ENCODE results near the gene VAV1.
"Not testable (repeated sequence)": the region's sequence is repeated elsewhere in the genome, so short reads cannot be mapped to it uniquely, and the experiment has no call there.

Gene VAV1

DNA sequence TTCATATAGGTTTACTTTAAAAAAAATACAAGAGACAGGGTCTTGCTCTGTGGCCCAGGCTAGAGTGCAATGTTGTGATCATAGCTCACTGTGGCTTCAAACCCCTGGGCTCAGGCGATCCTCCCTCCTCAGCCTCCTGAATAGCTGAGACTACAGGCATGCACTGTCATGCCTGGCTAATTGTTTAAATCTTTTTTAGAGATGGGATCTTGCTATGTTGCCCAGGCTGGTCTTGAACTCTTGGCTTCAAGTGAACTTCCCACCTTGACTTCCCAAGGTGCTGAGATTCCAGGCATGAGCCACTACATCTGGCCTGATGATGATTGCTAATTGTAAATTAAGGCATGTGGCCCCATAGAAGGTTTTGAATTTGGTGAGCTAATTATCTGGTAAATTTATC is 79.5 kb downstream of the VAV1 start:
- no peak for DNase-seq

DNA sequence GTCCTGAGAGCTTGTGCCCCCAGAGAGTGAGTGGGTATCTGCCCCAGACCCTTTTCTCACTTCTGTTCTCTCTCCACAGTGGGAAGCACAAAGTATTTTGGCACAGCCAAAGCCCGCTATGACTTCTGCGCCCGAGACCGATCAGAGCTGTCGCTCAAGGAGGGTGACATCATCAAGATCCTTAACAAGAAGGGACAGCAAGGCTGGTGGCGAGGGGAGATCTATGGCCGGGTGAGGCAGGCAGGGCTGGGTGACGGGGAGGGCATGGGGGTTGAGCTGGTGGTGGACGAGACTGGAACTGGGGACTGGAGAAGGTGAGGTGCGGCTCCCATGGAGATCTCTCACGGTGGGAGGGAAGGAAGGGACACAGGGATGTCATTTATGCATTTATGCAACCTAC is 81.4 kb downstream of the VAV1 start:
- no peak for DNase-seq

DNA sequence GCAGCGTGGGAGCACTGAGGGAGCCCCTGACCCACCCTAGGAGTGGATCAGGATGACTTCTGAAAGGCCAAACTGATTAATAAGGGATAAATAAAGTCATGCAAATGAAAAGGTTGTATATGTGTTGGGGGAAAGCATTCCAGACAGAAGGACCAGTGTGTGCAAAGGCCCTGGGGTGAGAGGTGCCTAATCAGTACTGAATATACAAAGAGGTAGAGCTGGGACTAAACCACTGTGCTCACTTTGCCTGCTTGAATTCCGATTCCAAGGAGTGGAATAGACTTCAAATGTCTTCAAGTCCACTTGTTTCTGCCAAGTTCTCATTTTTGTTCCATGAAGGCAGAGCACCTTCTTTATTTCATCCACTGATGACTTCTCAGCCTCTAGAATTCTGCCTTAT is 82.2 kb downstream of the VAV1 start:
- DNase-seq = no peak

DNA sequence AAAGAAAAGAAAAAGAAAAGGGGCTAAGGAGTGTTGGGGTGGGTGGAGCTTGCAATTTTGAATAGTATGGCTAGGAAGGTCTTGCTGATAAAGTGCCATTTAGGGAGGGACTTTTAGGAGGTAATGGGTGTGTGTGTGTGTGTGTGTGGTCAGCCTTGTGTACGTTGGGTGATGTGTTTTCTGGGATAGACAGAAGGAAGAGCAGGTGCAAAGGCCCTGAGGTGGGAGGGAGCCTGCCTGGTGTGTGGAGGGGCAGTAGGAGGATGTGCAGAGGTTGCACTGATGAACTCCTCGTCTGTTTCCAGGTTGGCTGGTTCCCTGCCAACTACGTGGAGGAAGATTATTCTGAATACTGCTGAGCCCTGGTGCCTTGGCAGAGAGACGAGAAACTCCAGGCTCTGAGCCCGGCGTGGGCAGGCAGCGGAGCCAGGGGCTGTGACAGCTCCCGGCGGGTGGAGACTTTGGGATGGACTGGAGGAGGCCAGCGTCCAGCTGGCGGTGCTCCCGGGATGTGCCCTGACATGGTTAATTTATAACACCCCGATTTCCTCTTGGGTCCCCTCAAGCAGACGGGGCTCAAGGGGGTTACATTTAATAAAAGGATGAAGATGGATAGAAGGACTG is 84.4 kb downstream of the VAV1 start:
- DNase-seq = no peak

DNA sequence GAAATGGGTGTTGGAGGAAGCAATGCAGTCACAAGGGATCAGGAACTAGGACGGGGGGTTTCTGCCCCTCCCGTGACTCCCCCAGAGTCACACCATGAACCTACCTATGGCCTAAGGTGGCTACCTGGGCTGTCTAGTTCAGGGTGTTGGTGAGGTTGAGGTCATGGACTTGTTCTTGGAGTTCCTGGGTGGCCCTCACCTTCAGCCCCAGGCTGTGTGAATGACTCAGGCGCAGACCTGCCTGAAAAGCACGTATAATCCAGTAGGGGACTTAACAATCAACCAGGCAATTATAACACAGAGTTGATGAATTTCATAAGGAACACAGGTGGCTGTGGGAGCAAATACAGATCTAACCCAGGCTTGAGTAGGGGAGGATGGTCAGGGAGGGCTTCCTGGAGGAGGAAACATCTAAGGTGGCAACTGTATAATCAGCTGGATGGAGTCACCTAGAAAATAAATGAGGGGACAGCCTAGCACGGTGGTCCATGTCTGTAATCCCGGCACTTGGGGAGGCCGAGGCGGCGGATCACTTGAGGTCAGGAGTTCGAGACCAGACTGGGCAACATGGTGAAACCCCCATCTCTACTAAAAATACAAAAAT is 89.3 kb downstream of the VAV1 start:
- no peak for DNase-seq

DNA sequence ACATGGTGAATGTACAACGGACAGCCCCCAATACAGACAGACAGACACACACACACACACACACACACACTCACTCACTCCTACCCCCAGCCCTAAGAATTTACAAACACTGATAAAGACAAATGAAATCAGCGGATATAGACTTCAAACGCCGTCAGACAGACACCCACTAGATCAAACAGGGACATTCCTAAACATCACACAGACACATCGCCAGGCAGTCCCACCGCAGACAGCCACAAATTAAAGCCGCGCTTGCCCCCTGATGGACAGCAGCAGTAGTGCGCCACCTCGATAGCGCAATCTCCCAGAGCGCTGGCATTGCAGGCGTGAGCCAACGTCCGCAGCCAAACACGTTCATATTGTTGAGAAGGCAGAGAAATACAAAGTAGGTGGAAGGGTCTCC is 90.2 kb downstream of the VAV1 start:
- DNase-seq = peak; percentile 79

DNA sequence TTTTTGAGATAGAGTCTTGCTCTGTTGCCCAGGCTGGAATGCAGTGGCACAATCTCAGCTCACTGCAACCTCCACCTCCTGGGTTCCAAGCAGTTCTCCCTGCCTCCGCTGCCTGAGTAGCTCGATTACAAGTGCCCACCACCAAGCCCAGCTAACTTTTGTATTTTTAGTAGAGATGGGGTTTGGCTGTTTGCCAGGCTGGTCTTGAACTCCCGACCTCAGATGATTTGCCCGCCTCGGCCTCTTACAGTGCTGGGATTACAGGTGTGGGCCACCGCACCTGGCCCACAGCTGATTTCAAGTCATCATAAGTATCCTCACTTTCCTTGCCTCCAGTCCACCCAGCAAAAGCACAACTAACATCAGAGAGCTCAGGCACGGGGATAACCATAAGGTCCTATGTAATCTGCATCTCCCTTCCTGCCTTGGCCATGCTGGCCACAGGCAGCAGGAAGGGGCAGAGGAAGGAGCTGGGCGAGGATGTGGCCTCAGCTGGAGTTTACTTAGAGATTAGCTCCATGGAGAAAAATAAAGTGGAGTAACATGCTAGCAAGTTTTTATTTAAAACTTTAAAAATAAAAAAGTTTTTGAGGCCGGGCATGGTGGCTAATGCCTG is 91.9 kb downstream of the VAV1 start:
- DNase-seq = no peak

- no peak for DNase-seq
Observed at GRCh38 chr19:6865849-6866248, 93.3 kb downstream of the VAV1 start.

DNA sequence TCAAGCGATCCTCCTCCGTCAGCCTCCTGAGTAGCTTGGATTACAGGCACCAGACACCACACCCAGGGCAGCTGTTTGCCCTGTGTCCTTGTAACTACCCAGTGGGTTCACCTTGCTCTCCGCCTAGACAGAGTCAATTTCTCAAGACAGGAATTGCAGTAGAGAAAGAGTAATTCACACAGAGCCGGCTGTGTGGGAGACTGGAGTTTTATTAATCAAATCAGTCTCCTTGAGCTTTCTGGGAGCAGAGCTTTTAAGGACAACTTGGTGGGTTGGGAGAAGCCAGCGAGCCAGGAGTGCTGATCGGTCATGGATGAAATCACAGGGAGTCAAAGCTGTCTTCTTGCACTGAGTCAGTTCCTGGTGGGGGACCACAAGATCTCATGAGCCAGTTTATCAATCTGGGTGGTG is 94.2 kb downstream of the VAV1 start:
- no peak for DNase-seq

DNA sequence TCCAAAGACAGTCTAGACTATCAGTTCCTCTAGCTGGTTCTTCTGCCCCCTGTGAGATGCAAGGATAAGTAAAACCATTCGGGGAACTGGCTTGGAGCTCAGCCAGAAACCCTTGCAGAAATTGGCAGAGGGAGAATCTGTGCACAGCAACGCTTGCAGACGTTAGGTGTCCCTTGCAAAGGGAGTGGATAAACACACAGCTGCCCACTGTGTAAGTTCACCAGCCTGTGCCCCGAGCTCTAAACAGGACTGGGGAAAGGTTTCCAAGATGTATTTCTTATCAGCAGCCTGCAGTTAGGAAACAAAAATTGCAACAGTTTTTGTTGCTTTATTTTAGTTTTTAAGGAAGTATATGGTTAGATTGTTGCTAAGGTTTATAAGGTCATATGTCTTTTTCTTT is 95.8 kb downstream of the VAV1 start:
- DNase-seq = no peak

GRCh38 chr19:6869151-6869882 is 96.8 kb downstream of the VAV1 start:
- not testable (repeated sequence) for DNase-seq

DNA sequence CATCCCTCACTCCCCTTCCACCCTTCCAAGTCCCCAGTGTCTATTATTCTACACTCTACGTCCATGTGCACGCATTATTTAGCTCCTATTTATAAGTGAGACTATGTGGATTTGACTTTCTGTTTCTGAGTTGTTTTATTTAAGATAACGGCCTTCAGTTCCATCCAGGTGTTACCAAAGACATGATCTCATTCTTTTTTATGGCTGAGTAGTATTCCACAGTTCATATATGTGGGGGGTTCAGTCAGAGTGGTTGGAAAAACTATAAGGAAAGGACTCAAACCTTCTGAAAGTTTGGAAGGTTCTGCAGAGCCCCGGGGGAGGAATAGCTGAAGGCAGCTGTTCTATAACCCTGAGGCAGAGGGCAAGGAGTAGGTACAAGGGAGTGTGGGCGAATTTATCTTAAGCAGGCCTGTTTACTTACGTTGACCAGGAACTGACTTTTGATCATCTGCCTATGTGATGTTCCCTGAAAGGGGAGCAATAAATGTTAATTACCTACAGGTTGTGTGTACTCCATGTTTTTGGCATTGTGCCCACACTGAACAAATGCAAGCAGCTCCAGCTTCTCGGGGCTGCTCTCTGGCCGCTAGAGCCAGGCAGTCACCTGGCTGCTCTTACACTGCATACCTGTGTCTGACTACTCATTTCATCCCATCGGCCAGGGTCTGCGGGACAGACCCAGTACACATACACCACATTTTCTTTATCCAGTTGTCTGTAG is 101.4 kb downstream of the VAV1 start:
- no peak for DNase-seq

GRCh38 chr19:6875218-6875617 is 102.7 kb downstream of the VAV1 start:
- no peak for DNase-seq

- DNase-seq = no peak
Observed at GRCh38 chr19:6876748-6877147, 104.2 kb downstream of the VAV1 start.

GRCh38 chr19:6877766-6878165 is 105.3 kb downstream of the VAV1 start:
- DNase-seq = no peak

DNA sequence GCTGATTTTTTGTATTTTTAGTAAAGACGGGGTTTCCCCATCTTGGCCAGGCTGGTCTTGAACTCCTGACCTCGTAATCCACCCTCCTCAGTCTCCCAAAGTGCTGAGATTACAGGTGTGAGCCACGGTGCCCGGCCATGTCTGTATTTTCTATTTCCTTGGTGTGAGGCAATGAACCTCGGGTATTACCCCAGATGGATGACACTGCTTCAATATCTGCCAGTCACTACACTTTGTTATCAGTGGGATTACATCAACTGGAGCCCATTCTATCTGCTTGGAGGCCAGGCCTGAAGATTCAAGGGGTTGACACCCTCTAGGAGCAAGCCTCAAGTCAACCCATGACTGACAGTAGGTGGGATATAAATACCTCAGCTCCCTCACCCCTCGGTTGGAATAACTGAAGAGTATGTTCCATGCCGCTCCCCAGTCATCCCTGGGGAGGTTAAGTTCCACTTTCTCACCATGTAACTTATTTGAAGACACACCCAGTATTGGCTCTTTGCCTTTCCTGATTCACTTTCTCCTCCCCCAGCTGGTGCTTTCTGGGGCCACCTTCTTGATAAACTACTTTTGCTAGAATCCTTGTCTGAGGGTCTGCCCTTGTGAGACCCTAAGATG is 113.9 kb downstream of the VAV1 start:
- no peak for DNase-seq

DNA sequence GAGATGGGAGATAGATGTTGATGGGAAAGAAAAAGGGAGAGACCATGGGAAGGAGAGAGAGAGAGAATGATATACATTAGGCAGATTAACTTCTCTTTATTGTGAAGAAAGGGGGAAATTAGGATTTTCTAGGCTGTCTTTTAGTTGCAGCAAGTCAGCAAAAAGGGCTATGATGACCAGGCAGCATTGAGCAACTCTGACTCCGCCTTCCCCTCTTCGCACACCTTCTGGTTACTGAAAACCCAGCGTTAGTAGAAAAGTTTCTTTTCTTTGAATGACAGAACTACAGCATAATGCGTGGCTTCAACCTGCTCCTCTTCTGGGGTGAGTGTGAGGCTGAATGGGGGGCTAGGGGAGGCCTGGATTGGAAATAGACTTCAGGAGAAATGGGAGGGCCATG is 114.8 kb downstream of the VAV1 start, which contains the start of gene ADGRE1:
Gene ADGRE1, plus strand, starts transcription at position 264 of the 400 bp plus-strand sequence. Its CDS starts 30 bp downstream, at position 294.
- DNase-seq = no peak

- DNase-seq = no peak
Observed at GRCh38 chr19:6888967-6889366, 116.5 kb downstream of the VAV1 start.

- DNase-seq = no peak
Observed at GRCh38 chr19:6890401-6890913, 117.9 kb downstream of the VAV1 start.

DNA sequence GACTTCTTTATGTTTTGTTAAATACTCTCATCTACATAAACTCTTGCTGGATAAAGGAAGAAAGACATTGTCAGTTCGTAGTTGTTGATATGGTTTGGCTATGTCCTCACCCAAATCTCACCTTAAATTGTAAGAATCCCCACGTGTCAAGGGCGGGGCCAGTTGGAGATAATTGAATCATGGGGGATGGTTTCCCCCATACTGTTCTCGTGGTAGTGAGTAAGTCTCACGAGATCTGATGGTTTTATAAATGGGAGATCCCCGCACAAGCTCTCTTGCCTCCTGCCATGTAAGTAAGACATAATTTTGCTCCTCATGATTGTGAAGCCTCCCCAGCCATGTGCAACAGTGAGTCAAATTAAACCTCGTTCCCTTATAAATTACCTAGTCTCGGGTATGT is 118.4 kb downstream of the VAV1 start:
- DNase-seq = no peak

DNA sequence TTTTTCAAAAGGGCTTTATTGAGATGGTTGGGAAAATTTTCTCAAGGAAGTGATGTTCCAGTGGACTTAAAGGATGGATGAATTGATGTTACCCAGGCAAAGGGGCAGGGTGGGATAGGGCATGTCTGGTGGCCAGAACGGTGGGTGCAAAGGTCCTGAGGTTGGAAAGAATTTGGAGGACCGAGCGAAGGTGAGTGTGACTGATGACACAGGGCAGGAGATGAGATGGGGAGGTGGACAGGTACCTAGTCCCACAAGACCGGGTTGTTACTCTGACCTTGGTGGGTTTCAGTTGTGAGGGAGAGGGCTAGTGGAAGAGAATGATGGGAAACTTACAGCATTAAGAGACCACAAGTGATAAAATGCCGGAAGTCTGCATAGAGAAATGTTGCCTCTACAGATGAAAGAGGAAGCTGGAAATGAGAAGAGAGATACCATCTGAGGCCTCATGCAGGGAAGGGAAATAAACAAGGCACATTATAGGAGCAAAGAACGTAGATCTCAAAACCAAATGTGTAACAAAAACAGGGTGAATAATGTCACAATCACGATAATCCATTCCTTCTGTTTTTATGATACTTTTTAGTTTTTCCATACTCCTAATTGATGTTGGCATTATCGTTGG is 119.4 kb downstream of the VAV1 start:
- no peak for DNase-seq

DNA sequence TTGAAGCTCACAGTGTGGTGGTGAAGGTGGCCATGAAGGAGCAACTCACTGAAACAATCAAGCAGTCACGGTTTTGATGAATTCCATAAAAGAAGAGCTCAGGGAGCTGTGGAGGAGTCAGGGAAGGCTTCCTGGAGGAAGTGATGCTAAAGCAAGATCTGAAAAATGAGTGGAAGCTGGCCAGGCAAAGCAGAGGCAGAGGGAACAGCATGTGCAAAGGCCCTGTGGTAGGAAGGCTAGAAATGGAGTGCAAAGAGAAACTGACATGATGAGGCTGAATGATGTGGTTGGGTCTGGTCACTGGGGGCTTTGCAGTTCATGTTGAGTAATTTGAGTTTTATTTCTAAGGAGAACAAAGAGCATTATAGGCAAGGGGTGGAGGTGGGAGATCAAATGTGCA is 121.8 kb downstream of the VAV1 start:
- no peak for DNase-seq

Measured in fibroblast of skin of abdomen (primary cell).